AG08396 (cell line): ENCODE measurements around the gene HMCN1.

ENCODE experiments used
- DNase-seq: peaks from one replicate; pipeline ENCODE4 v3.0.0; 2012; ENCODE audit warnings: low spot score, mixed read lengths

The HMCN1 gene

GRCh38 chr1:185966471-185966870 lies 232.3 kb downstream of the HMCN1 start:
- no peak for DNase-seq

- no peak for DNase-seq
Measured at GRCh38 chr1:185969028-185969427, 234.8 kb downstream of the HMCN1 start.

GRCh38 chr1:185969524-185969991 lies 235.4 kb downstream of the HMCN1 start:
- no peak for DNase-seq

DNA sequence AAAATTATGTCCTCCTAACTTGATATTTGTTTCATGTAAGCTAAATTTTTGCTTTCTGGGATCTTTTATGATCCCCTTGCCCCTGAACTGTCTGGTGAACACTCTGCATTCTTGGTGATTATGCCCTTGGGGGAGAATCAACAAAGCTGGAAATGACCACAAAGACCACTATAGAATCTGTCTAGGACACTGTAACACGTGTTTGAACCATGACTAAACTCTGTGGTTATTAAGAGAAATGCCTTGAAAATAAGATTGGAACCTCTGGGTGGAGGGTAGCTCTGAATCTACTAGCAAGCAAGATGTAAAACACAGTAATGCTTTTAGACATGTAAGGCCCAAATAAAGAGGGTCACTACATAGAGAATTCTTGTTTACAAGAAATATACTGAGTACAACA lies 237.5 kb downstream of the HMCN1 start:
- no peak for DNase-seq

- DNase-seq = no peak
Measured at GRCh38 chr1:185972096-185972850, 238.1 kb downstream of the HMCN1 start.

GRCh38 chr1:185973645-185974044 lies 239.5 kb downstream of the HMCN1 start:
- peak; percentile 43 for DNase-seq

DNA sequence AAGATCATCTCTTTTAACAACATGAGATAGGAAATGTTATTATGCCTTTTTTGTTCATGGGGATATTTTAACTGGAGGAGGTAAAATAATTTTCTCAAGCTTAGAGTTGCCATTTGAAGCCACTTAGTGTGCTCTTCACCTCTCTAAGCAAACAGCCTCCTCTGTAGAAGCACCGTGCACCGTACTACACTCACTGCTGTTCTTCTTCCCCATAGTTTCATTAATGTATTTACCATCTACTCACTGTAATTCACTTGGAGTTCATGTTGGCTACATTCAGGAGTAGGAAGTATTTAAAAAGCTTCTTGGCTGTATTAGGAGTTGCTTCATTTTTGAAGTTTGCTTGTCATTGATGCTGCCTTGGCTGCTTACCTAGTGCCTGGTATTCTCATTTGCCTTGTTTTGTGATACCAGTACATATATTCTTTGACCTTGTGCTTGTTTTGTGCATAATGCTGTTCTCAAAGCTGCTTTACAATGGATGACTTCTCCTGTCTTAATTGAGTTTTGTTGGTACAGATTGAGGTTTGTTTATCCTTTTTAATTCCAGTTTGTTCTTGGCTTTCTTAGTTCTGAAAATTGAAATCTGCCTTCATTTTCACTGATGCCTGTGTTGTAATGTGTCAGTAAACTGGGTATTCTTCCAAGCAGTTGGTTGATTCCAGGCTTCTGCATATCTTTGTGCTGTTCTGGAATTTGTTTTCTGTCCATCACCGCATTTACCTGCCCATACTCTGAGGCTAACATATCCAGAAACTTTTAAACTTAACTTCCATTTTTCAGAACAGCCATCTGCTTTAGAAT lies 240.4 kb downstream of the HMCN1 start:
- DNase-seq = no peak

DNA sequence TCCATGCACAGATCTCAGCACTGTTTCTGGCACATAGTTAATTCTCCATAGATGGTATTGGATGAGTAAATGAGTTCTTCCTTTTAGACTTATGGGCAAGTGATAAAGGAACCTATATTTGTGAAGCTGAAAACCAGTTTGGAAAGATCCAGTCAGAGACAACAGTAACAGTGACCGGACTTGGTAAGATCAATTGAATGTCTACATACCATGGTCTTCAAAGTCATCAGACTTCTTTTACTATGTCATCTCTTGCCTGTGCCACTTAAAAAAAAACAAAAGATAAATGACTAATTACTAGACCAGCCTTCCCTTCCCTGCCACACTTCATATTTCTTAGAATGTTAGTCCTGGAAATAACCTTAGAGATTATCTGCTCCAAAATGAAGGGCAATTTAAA lies 246.7 kb downstream of the HMCN1 start:
- no peak for DNase-seq

DNA sequence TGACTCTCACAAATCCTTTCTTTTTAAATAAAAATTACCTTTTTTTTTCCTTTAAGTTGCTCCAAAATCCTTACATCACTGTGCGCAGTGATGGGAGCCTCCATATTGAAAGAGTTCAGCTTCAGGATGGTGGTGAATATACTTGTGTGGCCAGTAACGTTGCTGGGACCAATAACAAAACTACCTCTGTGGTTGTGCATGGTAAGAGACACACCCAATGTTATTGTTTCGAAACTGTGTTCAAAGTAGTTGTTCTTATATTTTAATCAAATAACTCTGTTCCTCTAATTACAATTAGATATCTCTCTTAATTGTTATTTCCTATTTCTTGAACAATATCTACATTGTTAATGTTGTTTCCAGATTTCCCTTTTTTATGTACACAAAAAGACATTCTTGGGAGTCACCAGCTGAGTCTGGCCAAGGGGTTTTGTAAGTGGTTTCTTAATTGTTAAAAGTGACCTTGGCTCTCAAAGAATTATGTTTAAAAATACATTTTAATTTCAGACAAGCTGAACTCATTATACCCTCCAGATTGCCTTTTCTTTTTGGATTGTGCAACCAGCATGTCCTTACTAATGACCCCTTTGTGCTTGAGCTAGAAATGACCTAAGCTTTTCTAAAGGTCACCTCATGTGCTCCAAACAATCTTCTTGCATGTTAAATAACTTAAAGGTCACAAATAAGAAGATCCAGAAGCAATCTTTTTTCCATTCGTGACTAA lies 250.1 kb downstream of the HMCN1 start:
- DNase-seq = no peak

GRCh38 chr1:185987611-185988321 lies 253.6 kb downstream of the HMCN1 start:
- no peak for DNase-seq

DNA sequence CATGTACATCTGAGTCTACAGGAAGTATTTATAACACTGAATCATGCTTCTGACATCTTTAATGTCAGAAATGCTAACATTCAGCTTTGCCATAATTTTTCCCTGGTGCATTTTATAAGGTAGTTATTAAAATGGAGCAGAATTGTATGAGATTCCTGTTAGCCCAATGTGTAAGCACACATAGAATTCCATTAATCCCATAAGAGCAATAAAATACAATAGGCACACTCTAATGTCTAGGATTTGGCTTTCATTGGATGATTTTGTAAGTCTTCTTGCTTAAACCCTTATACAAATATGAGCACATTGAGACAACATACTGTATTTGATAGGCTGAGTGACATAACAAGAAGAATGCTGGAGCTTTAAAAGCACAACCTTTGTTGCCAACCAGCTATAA lies 256.4 kb downstream of the HMCN1 start:
- DNase-seq = no peak

- DNase-seq = no peak
Measured at GRCh38 chr1:185991266-185991665, 257.1 kb downstream of the HMCN1 start.

DNA sequence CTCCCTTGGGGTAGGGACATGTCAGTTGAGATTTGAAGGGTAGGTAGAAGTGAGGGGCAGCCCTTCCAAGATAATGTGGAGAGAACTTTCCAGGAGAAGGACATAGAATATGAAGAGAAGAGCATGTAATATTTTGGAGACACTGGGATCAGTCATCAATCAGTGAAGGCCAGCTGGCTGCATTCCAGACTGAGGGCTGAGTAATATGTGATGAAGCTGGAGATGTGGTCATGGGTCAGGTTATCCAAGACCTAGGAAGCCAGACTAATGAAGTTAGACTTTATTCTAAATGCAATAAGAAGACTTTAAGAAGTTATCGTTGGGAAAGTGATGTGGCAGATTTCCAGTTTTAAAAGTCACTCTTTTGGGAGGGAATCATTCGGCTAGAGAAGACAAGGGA lies 262.0 kb downstream of the HMCN1 start:
- peak; percentile 13 for DNase-seq

- no peak for DNase-seq
Measured at GRCh38 chr1:185998391-185998790, 264.2 kb downstream of the HMCN1 start.

GRCh38 chr1:186002406-186002805 lies 268.2 kb downstream of the HMCN1 start:
- DNase-seq = no peak

- no peak for DNase-seq
Measured at GRCh38 chr1:186009039-186009737, 275.0 kb downstream of the HMCN1 start.

- peak; percentile 3 for DNase-seq
Measured at GRCh38 chr1:186014370-186015037, 280.3 kb downstream of the HMCN1 start.

DNA sequence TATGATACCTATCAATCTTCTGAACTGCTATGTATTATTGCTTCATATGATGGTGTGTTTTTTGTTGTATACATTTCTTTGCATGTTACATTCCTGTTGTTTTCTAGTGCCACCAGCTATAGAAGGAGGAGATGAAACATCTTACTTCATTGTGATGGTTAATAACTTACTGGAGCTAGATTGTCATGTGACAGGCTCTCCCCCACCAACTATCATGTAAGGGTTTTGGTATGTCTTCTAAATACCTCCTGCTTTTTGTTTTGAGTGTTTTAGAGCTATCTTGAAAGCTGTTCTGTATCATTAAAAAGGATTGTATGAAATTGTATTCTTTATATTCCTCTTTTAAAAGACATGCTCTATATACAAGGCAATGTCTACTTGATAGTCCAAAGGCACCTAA lies 282.7 kb downstream of the HMCN1 start:
- DNase-seq = no peak

GRCh38 chr1:186022184-186022583 lies 288.0 kb downstream of the HMCN1 start:
- no peak for DNase-seq

GRCh38 chr1:186026946-186027345 lies 292.8 kb downstream of the HMCN1 start:
- peak; percentile 3 for DNase-seq

DNA sequence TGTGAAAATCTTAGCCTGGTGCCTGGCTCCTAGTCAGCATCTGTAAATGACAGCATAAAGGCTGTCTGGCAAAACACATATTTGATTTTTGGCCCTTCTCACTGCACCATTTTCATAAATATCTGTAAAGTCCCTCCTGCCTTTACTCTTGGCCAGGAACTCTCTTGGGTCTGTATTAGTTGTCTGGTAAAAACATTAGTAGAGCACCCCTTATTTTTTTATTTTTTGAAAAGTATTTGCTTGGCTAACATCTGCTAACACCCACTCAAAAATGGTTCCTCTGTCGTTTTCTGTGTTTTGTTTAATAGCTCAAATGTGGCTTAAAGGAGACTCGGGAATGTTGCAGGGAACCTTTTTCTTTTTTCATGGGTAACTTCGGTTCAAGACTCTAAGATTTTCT lies 293.4 kb downstream of the HMCN1 start:
- DNase-seq = no peak
